K562 (cell line): ENCODE data around the gene ORC4. TPM values are rescaled to one million over a fixed set of nuclear protein-coding genes. Genes with fewer than 3 reads are reported as not detected.

Source experiments
- ATAC-seq: fragments of 200-7000 bp; cut with Tn5 transposase; 3 replicates; pipeline ENCODE4 v1.9.1; 2020; ENCODE audit warnings: moderate library complexity
- BruUV-seq: library from RNA; stranded (reverse); fragments of 400-500 nt; replicated peaks from 2 replicates; lab custom pipeline; 2021; lab: Mats Ljungman, UMichigan
- CTCF ChIA-PET: fragments of 300-600 bp; formaldehyde crosslinking; extraction: SDS; loops from one replicate; lab custom pipeline; 2021; ENCODE audit warnings: low intra/inter-chr PET ratio; lab: Yijun Ruan, JAX
- POLR2A ChIA-PET: fragments of 300-600, 350-650 bp; sonication (Branson Sonifier 250); formaldehyde crosslinking; extraction: SDS; loops from one replicate; lab custom pipeline; 2021; ENCODE audit warnings: antibody characterized with exemption, inconsistent platforms; lab: Yijun Ruan, JAX
- DNase-seq, 4 experiments: peaks; one replicate each; pipeline versions ENCODE4 v3.0.0 to v3.0.0-alpha.2; 2011 to 2018; ENCODE audit warnings: low spot score in 3 of 4, mixed read lengths in 3 of 4; ENCODE audit errors: extremely low read depth in 1 of 4
- FAIRE-seq: peaks from 2 replicates; lab custom pipeline; 2011; peaks lifted over from hg19 to GRCh38; lab: Jason Lieb, UNC
- H2AFZ ChIP-seq: 2 replicates; pipeline ENCODE4 v1.6.0; 2011; ENCODE audit warnings: low read depth, low read length, control low read depth, inconsistent platforms
- H3K27ac ChIP-seq: fragments of 200-600 bp; 3 replicates; pipeline ENCODE4 v1.8.0; 2011; ENCODE audit warnings: low read depth, mild to moderate bottlenecking, control low read depth, inconsistent platforms, low read length, moderate library complexity, mixed read lengths; ENCODE audit errors: extremely low read depth
- H3K27me3 ChIP-seq, 2 experiments: fragments of 300-600 bp in 1 of 2; 2 replicates in 1 of 2; 3 replicates in 1 of 2; pipeline versions ENCODE4 v1.6.0 to v1.8.0; 2011; ENCODE audit warnings: inconsistent platforms in 2 of 2, low read length in 2 of 2, mild to moderate bottlenecking in 1 of 2, mixed read lengths in 1 of 2, moderate library complexity in 1 of 2; ENCODE audit not compliant: control insufficient read depth in 2 of 2, insufficient read depth in 2 of 2
- H3K36me3 ChIP-seq: fragments of 300-600 bp; 3 replicates; pipeline ENCODE4 v1.8.0; 2011; ENCODE audit warnings: mild to moderate bottlenecking, low read length, inconsistent platforms; ENCODE audit not compliant: control insufficient read depth, insufficient read depth
- H3K4me1 ChIP-seq, 2 experiments: fragments of 200-600 bp in 1 of 2; replicated peaks in 1 of 2; 2 replicates in 1 of 2; 3 replicates in 1 of 2; pipeline versions ENCODE4 v1.5.1 to v1.8.0; 2011; ENCODE audit warnings: inconsistent platforms in 2 of 2, low read length in 2 of 2, mild to moderate bottlenecking in 1 of 2, mixed read lengths in 1 of 2, moderate library complexity in 1 of 2; ENCODE audit not compliant: control insufficient read depth in 2 of 2, insufficient read depth in 2 of 2
- H3K4me2 ChIP-seq: 2 replicates; pipeline ENCODE4 v1.6.1; 2011; ENCODE audit warnings: low read length, control low read depth, inconsistent platforms, mixed read lengths; ENCODE audit not compliant: insufficient read depth
- H3K4me3 ChIP-seq: fragments of 200-600 bp; sonication (generic), shearing (Covaris generic); 2 replicates; pipeline ENCODE4 v1.5.1; 2016; ENCODE audit warnings: control low read depth, inconsistent platforms
- H3K79me2 ChIP-seq: fragments of 200-600 bp; 3 replicates; pipeline ENCODE4 v1.8.0; 2011; ENCODE audit warnings: low read length, inconsistent platforms; ENCODE audit not compliant: control insufficient read depth, insufficient read depth
- H3K9ac ChIP-seq, 2 experiments: 2 replicates each; pipeline versions ENCODE4 v1.6.0 to v1.6.1; 2011; ENCODE audit warnings: low read depth in 2 of 2, low read length in 2 of 2, control low read depth in 1 of 2, inconsistent platforms in 1 of 2, mild to moderate bottlenecking in 1 of 2, mixed read lengths in 1 of 2; ENCODE audit not compliant: insufficient read depth in 1 of 2
- H3K9me1 ChIP-seq: one replicate; pipeline ENCODE4 v1.6.0; 2011; ENCODE audit warnings: inconsistent platforms, mild to moderate bottlenecking, low read length, moderate library complexity; ENCODE audit not compliant: control insufficient read depth, insufficient read depth
- H3K9me3 ChIP-seq: replicated peaks from 2 replicates; pipeline ENCODE4 v1.5.1; 2011; ENCODE audit warnings: low read depth, low read length, inconsistent platforms; ENCODE audit not compliant: control insufficient read depth, insufficient read depth
- H4K20me1 ChIP-seq: replicated peaks from 2 replicates; pipeline ENCODE4 v1.6.1; 2011; ENCODE audit warnings: low read length, inconsistent platforms, mixed read lengths; ENCODE audit not compliant: control insufficient read depth, insufficient read depth
- ATF4 ChIP-seq: fragments of 450-650 bp; formaldehyde crosslinking; IDR thresholded peaks from 2 replicates; pipeline ENCODE4 v1.4.0; 2022; ENCODE audit warnings: mild to moderate bottlenecking, moderate library complexity
- PCBP2 ChIP-seq: fragments of 200-400 bp; formaldehyde crosslinking; IDR thresholded peaks from 2 replicates; pipeline ENCODE4 v1.6.1; 2018; ENCODE audit warnings: low read length, low read depth, mild to moderate bottlenecking, moderate library complexity; ENCODE audit not compliant: poor library complexity, severe bottlenecking
- POLR2G ChIP-seq: fragments of 200-400 bp; formaldehyde crosslinking; IDR thresholded peaks from 2 replicates; pipeline ENCODE4 v1.6.1; 2017; ENCODE audit warnings: low read depth, mild to moderate bottlenecking, antibody characterized with exemption, low read length, moderate library complexity
- SMARCA5 ChIP-seq: fragments of 450-650 bp; IDR thresholded peaks from 2 replicates; pipeline ENCODE4 v1.6.1; 2016
- TBP ChIP-seq: optimal IDR thresholded peaks from 2 replicates; pipeline ENCODE3; 2011; ENCODE audit warnings: low read depth, low read length, improper control_type of control experiment
- ZNF436 ChIP-seq: fragments of 250-450, 450-650 bp; sonication (Bioruptor Pico); formaldehyde crosslinking; IDR thresholded peaks from 2 replicates; pipeline ENCODE4 v1.7.0; 2020; ENCODE audit warnings: mild to moderate bottlenecking
- WGBS: fragments of 100-300 bp; shearing (Covaris generic); methylation state at CpG from one replicate; pipeline ENCODE4 v1.1.6; 2016; ENCODE audit warnings: low coverage, mixed read lengths; ENCODE audit not compliant: insufficient coverage; ENCODE audit errors: missing lambda C conversion rate; 5-methylcytosine and 5-hydroxymethylcytosine counted together
- in situ Hi-C: fragments of 300-500 bp; cut with MboI; formaldehyde crosslinking; loops from 4 replicates; pipeline ENCODE4 v1.15.0; 2018; ENCODE audit warnings: inconsistent platforms, mixed read lengths
- intact Hi-C: fragments of 100-400 bp; cut with micrococcal nuclease; formaldehyde crosslinking; loops from 2 replicates; pipeline ENCODE4 v1.14.2; 2022
- polyA plus RNA-seq, 8 experiments: library from polyadenylated mRNA; depleted of rRNA in 4 of 8; stranded (reverse) in 5 of 8; unstranded in 3 of 8; fragments of >200 nt; fragmentation: Nextera tagmentation in 2 of 8; fragmentation: Illumina TruSeq in 1 of 8; extraction: Ambion mirVana in 2 of 8; extraction: Trizol in 1 of 8; gene quantifications; 2 replicates each; pipeline versions ENCODE4 v1.2.1 to v1.2.3, GENCODE V29; 2011 to 2014; ENCODE audit warnings: inconsistent platforms in 1 of 8, missing spikeins in 1 of 8
- total RNA-seq, 7 experiments: library from RNA; depleted of rRNA in 6 of 7; stranded (reverse); fragments of >200 nt in 6 of 7; fragmentation: Illumina TruSeq in 2 of 7; extraction: Trizol in 2 of 7; gene quantifications; 2 replicates each; pipeline versions ENCODE4 v1.2.1 to v1.2.3, GENCODE V29; 2011 to 2021; ENCODE audit warnings: low replicate concordance in 1 of 7

ORC4 gene
- total and polyA plus RNA-seq, 9 of the 15 experiments (the other 6 are each of a cell fraction or from before 2014, with no cell fraction given), result 58.6 to 100 (median 70.5) TPM

GRCh38 chr2:148052687-148053086, 32.1 kb upstream of the ORC4 start:
- Histone ChIP-seq H3K9me1 (no peaks in the 10 kb centered on the region), H3K27me3 (no peaks in the 10 kb centered on the region), H2AFZ (no peak overlapping the region), H3K79me2 (no peaks in the 10 kb centered on the region; the same call in 2 of the 3 replicates), H4K20me1 (no peaks in the 10 kb centered on the region), H3K9me3 (no peaks in the 10 kb centered on the region), H3K36me3 (no peaks in the 10 kb centered on the region), H3K4me3 (no peak overlapping the region), H3K4me1 (peaks cover 0 to 6% of the 10 kb centered on the region in 2 experiments; a peak in 1 of 5 replicates), H3K27ac (no peak overlapping the region), H3K9ac (no peak overlapping the region), H3K4me2 (no peak overlapping the region)
- no TSS peak for BruUV-seq
- WGBS, result 63% methylated on average over 3 of the region's 3 CpGs
- TF ChIP-seq ZNF436 (CRISPR knock-in tag) (no peak), SMARCA5 (no peak), ATF4 (no peak)
- ATAC-seq (no peak), FAIRE-seq (no peak), DNase-seq (no peak)
- in situ Hi-C loops, result no loop called here
- CTCF ChIA-PET, result no interaction called here
- intact Hi-C loops, result no loop called here
- POLR2A ChIA-PET, result no interaction called here

GRCh38 chr2:148049284-148049683, 28.7 kb upstream of the ORC4 start:
- intact Hi-C loops, result no loop called here

More at GRCh38 chr2:148049284-148049683, 28.7 kb upstream of the ORC4 start:
- DNase-seq (no peak), ATAC-seq (no peak), FAIRE-seq (no peak)
- POLR2A ChIA-PET, result interaction anchor here (1.6 kb wide), 1 partner anchor 17 kb away, joined by 4 read pairs; no protein-coding TSS in a partner anchor
- CTCF ChIA-PET, result no interaction called here
- in situ Hi-C loops, result no loop called here
- Histone ChIP-seq H3K4me2 (no peak overlapping the region), H4K20me1 (no peaks in the 10 kb centered on the region), H3K9ac (no peak overlapping the region), H2AFZ (no peak overlapping the region), H3K79me2 (no peaks in the 10 kb centered on the region; the same call in 2 of the 3 replicates), H3K9me3 (no peaks in the 10 kb centered on the region), H3K27ac (no peak overlapping the region), H3K4me1 (peaks cover 0 to 6% of the 10 kb centered on the region in 2 experiments; a peak in 1 of 5 replicates), H3K4me3 (no peak overlapping the region), H3K9me1 (no peaks in the 10 kb centered on the region), H3K36me3 (no peaks in the 10 kb centered on the region), H3K27me3 (no peaks in the 10 kb centered on the region)
- no peak for TF ChIP-seq POLR2G
- no peak for TF ChIP-seq TBP
- no peak for TF ChIP-seq PCBP2
- no TSS peak for BruUV-seq
